ENCODE data around the gene PIM2.

The PIM2 gene

DNA sequence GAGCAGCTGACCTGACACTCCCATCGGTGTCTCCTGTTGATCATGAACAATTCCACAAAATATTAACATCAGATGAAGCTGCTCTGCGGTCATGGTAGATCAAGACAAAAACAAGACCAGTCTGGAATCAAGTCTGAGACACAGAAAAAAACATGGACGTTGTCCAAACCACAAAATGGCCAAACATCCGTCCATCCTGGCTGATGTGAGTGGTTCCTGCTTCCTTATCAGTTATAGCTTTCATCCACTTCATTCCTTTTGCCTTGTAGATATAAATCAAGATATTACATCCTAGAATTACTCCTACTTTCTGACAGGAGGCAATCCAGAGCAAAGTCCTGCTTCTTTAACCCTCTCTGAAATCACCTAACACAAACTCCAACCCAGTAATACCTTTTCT, 54.6 kb downstream of the PIM2 start:
- DNase-seq (ENCODE audit: low read depth, low spot score): no peak

Data from ELF-1 (cell line).